Heart left ventricle (tissue), 13 donors: Measurements from ENCODE around the gene ADAMTS20.

Experiments used
- CTCF ChIP-seq, 12 donors: fragments of 200-600 bp; sonication (generic) in 4 of 12; IDR thresholded peaks; one replicate each; pipeline versions ENCODE4 v1.5.0 to v1.8.0; 2018 to 2022; ENCODE audit warnings: antibody characterized with exemption in 12 of 12, mild to moderate bottlenecking in 5 of 12
- POLR2A ChIP-seq, 2 donors: fragments of 450-650 bp; IDR thresholded peaks; one replicate each; pipeline ENCODE4 v1.6.1; 2017; ENCODE audit warnings: antibody characterized with exemption in 2 of 2, mild to moderate bottlenecking in 2 of 2, moderate library complexity in 2 of 2
- donor health status: ischemic (EF 13 %, LVEDD 7.1; RV severe dilation, severe dysfunction).
- donor health status: DM: no; HTN: yes; CAD: no.
- donor health status: DM: no; HTN: no; CAD: no.
- donor health status: ischemic (EF 25% LVEDD 6.9; RV normal size, moderate dysfunction).
- donor health status: ischemic (EF 25% LVEDD 5.7; RV mildly dilated, moderate dysfunction).
- donor health status: ischemic (EF 35%, LVEDD 5.7; RV mildly dilated, moderate dysfunction).
- donor health status: nonischemic (EF 11% LVEDD 7.7; RV severe dilation, severe dysfunction).
- donor health status: DM: yes; HTN: yes; CAD: no.
- donor health status: PGD.
- donor health status: ischemic (EF 29% LVEDD 5.4; RV normal size, mild dysfunction).
- donor health status: nonischemic (EF 23%, LVEDD 6.1; RV moderate dilation, normal function).

- TF ChIP-seq CTCF (IDR thresholded peaks at IDR 0.05) (no peak), POLR2A (IDR thresholded peaks at IDR 0.05) (no peak)
Measured at GRCh38 chr12:43406801-43407200, 145.2 kb downstream of the ADAMTS20 start.
